ENCODE measurements around the gene FAM168A. TPM values are rescaled to one million over a fixed set of nuclear protein-coding genes. Genes with fewer than 3 reads are reported as not detected.

FAM168A gene
- total and polyA plus RNA-seq, 9 donors: 16.7 to 45.5 (median 39.5) TPM

GRCh38 chr11:73513707-73514106, 84.2 kb downstream of the FAM168A start:
- DNase-seq: no peak
- Histone ChIP-seq H3K9me3 (no peaks in the 10 kb centered on the region), H3K4me1 (ENCODE audit: insufficient read depth) (no peaks in the 10 kb centered on the region), H3K4me3 (no peak overlapping the region), H3K36me3 (no peaks in the 10 kb centered on the region), H3K27ac (no peak overlapping the region), H3K27me3 (no peaks in the 10 kb centered on the region)
- intact Hi-C loops (cut with DNase I): no loop called here
- 64 to 76% (median 74%) methylated on average over 2 of the region's 2 CpGs for WGBS, 3 donors
- TF ChIP-seq EP300 (IDR thresholded peaks at IDR 0.05): no peak
- TF ChIP-seq CTCF (IDR thresholded peaks at IDR 0.05): no peak
- no peak for TF ChIP-seq POLR2A (IDR thresholded peaks at IDR 0.05)

GRCh38 chr11:73510877-73511276, 87.0 kb downstream of the FAM168A start:
- intact Hi-C loops (cut with DNase I): no loop called here
- no peak for TF ChIP-seq EP300 (IDR thresholded peaks at IDR 0.05)
- H3K36me3 ChIP-seq: no peaks in the 10 kb centered on the region
- no peaks in the 10 kb centered on the region for H3K9me3 ChIP-seq
- no peak for DNase-seq
- no peak overlapping the region for H3K4me3 ChIP-seq
- H3K27me3 ChIP-seq: no peaks in the 10 kb centered on the region
- no peak overlapping the region for H3K27ac ChIP-seq
- no peaks in the 10 kb centered on the region for H3K4me1 ChIP-seq (ENCODE audit: insufficient read depth)
- 85 to 86% (median 86%) methylated on average over 4 of the region's 4 CpGs for WGBS, 3 donors

- no peaks in the 10 kb centered on the region for H3K36me3 ChIP-seq
- intact Hi-C loops (cut with DNase I): no loop called here
- 89 to 95% (median 92%) methylated on average over 4 of the region's 4 CpGs for WGBS, 3 donors
Observed at GRCh38 chr11:73510106-73510505, 87.8 kb downstream of the FAM168A start.

GRCh38 chr11:73509188-73509587, 88.7 kb downstream of the FAM168A start:
- 25 to 41% (median 30%) methylated on average over 1 of the region's 1 CpG for WGBS, 3 donors
- TF ChIP-seq POLR2A (IDR thresholded peaks at IDR 0.05): no peak
- TF ChIP-seq CTCF (IDR thresholded peaks at IDR 0.05): no peak
- no peak for TF ChIP-seq EP300 (IDR thresholded peaks at IDR 0.05)
- no peaks in the 10 kb centered on the region for H3K27me3 ChIP-seq
- no peaks in the 10 kb centered on the region for H3K36me3 ChIP-seq
- H3K9me3 ChIP-seq: no peaks in the 10 kb centered on the region
- H3K27ac ChIP-seq: no peak overlapping the region
- no peak for DNase-seq
- intact Hi-C loops (cut with DNase I): no loop called here
- no peak overlapping the region for H3K4me3 ChIP-seq
- H3K4me1 ChIP-seq (ENCODE audit: insufficient read depth): no peaks in the 10 kb centered on the region

More at GRCh38 chr11:73510106-73510505, 87.8 kb downstream of the FAM168A start:
- Histone ChIP-seq H3K4me1 (ENCODE audit: insufficient read depth) (no peaks in the 10 kb centered on the region), H3K27ac (no peak overlapping the region), H3K27me3 (no peaks in the 10 kb centered on the region), H3K4me3 (no peak overlapping the region), H3K9me3 (no peaks in the 10 kb centered on the region)
- no peak for DNase-seq
- TF ChIP-seq POLR2A (IDR thresholded peaks at IDR 0.05) (no peak), EP300 (IDR thresholded peaks at IDR 0.05) (no peak), CTCF (IDR thresholded peaks at IDR 0.05) (no peak)

- no peaks in the 10 kb centered on the region for H3K9me3 ChIP-seq
- intact Hi-C loops (cut with DNase I): no loop called here
Observed at GRCh38 chr11:73508243-73509176, 89.4 kb downstream of the FAM168A start.

More at GRCh38 chr11:73508243-73509176, 89.4 kb downstream of the FAM168A start:
- no peaks in the 10 kb centered on the region for H3K27me3 ChIP-seq
- WGBS, 3 donors: 97 to 98% (median 97%) methylated on average over 10 of the region's 10 CpGs
- no peaks in the 10 kb centered on the region for H3K4me1 ChIP-seq (ENCODE audit: insufficient read depth)
- TF ChIP-seq CTCF (IDR thresholded peaks at IDR 0.05) (no peak), EP300 (IDR thresholded peaks at IDR 0.05) (no peak), POLR2A (IDR thresholded peaks at IDR 0.05) (no peak)
- no peak for DNase-seq
- no peak overlapping the region for H3K4me3 ChIP-seq
- no peak overlapping the region for H3K27ac ChIP-seq
- no peaks in the 10 kb centered on the region for H3K36me3 ChIP-seq

Data from ovary (tissue), 9 donors.